ENCODE data around the gene CALU. TPM values are rescaled to one million over a fixed set of nuclear protein-coding genes. Genes with fewer than 3 reads are reported as not detected.

CALU gene
- total RNA-seq, 2 donors from 2014 or later, result 32.2 to 32.4 TPM

- DNase-seq, result no peak
- ATAC-seq (replicated peaks in 1 of 2), result no peak
- H3K27ac Mint-ChIP-seq, result no peak overlapping the region
- H3K27me3 Mint-ChIP-seq (ENCODE audit: low read depth), result peaks cover 24% of the 10 kb centered on the region
- H3K9me3 Mint-ChIP-seq, result no peaks in the 10 kb centered on the region
- peak overlapping the region in 1 of 2 donors; percentile 77 for H3K4me3 Mint-ChIP-seq
- H3K36me3 Mint-ChIP-seq (ENCODE audit: insufficient read depth in 2 of 2), result no peaks in the 10 kb centered on the region
- H3K4me1 Mint-ChIP-seq (ENCODE audit: low read depth), result peaks cover 11% of the 10 kb centered on the region
Measured at GRCh38 chr7:128788446-128789412, 49.6 kb downstream of the CALU start.

GRCh38 chr7:128790315-128791041 is 51.3 kb downstream of the CALU start:
- peak overlapping the region; percentile 77 to 80 for H3K4me3 Mint-ChIP-seq
- no peaks in the 10 kb centered on the region for H3K36me3 Mint-ChIP-seq (ENCODE audit: insufficient read depth in 2 of 2)
- H3K4me1 Mint-ChIP-seq (ENCODE audit: low read depth), result peaks cover 11% of the 10 kb centered on the region
- H3K9me3 Mint-ChIP-seq, result no peaks in the 10 kb centered on the region
- H3K27me3 Mint-ChIP-seq (ENCODE audit: low read depth), result peaks cover 24% of the 10 kb centered on the region
- DNase-seq (no peak), ATAC-seq (replicated peaks in 1 of 2) (peak in 1 of 2 donors; percentile 29)
- H3K27ac Mint-ChIP-seq, result peak overlapping the region; percentile 45

- peak; percentile 83 to 85 for DNase-seq
- Mint-ChIP-seq H3K27me3 (ENCODE audit: low read depth) (peaks cover 24% of the 10 kb centered on the region), H3K9me3 (no peaks in the 10 kb centered on the region), H3K4me3 (peak within 1 kb of the TSS; percentile 89 to 90), H3K27ac (peak within 1 kb of the TSS; percentile 32), H3K4me1 (ENCODE audit: low read depth) (peaks cover 11% of the 10 kb centered on the region), H3K36me3 (ENCODE audit: insufficient read depth in 2 of 2) (no peaks in the 10 kb centered on the region)
- peak; percentile 94 for ATAC-seq (replicated peaks in 1 of 2)
Measured at GRCh38 chr7:128791121-128791971, 52.2 kb downstream of the CALU start, which contains the start of gene CCDC136. Gene CCDC136, plus strand, starts transcription at chr7:128791968. Its CDS starts 444 bp downstream, at chr7:128792412.

GRCh38 chr7:128791972-128792327 is 52.8 kb downstream of the CALU start:
- DNase-seq (peak in 1 of 2 donors; percentile 3), ATAC-seq (replicated peaks in 1 of 2) (no peak)
- peaks cover 24% of the 10 kb centered on the region for H3K27me3 Mint-ChIP-seq (ENCODE audit: low read depth)
- peaks cover 11% of the 10 kb centered on the region for H3K4me1 Mint-ChIP-seq (ENCODE audit: low read depth)
- H3K4me3 Mint-ChIP-seq, result peak overlapping the region; percentile 89 to 90
- no peaks in the 10 kb centered on the region for H3K9me3 Mint-ChIP-seq
- H3K36me3 Mint-ChIP-seq (ENCODE audit: insufficient read depth in 2 of 2), result no peaks in the 10 kb centered on the region
- H3K27ac Mint-ChIP-seq, result no peak overlapping the region

- H3K9me3 Mint-ChIP-seq, result no peaks in the 10 kb centered on the region
- no peak for ATAC-seq (replicated peaks in 1 of 2)
- H3K27me3 Mint-ChIP-seq (ENCODE audit: low read depth), result peaks cover 24% of the 10 kb centered on the region
- peaks cover 11% of the 10 kb centered on the region for H3K4me1 Mint-ChIP-seq (ENCODE audit: low read depth)
- DNase-seq, result no peak
- H3K36me3 Mint-ChIP-seq (ENCODE audit: insufficient read depth in 2 of 2), result peaks cover 0 to 2% of the 10 kb centered on the region in 2 donors
- peak overlapping the region; percentile 22 to 89 for H3K4me3 Mint-ChIP-seq
- no peak overlapping the region for H3K27ac Mint-ChIP-seq
Measured at GRCh38 chr7:128792471-128793180, 53.5 kb downstream of the CALU start.

GRCh38 chr7:128793181-128793547 is 54.0 kb downstream of the CALU start:
- Mint-ChIP-seq H3K36me3 (ENCODE audit: insufficient read depth in 2 of 2) (peaks cover 0 to 2% of the 10 kb centered on the region in 2 donors), H3K4me1 (ENCODE audit: low read depth) (peaks cover 11% of the 10 kb centered on the region), H3K9me3 (no peaks in the 10 kb centered on the region), H3K27ac (no peak overlapping the region), H3K27me3 (ENCODE audit: low read depth) (peaks cover 23% of the 10 kb centered on the region), H3K4me3 (no peak overlapping the region)
- ATAC-seq (replicated peaks in 1 of 2) (no peak), DNase-seq (no peak)

- H3K27ac Mint-ChIP-seq, result no peak overlapping the region
- H3K4me3 Mint-ChIP-seq, result no peak overlapping the region
- H3K4me1 Mint-ChIP-seq (ENCODE audit: low read depth), result peaks cover 11% of the 10 kb centered on the region
- H3K36me3 Mint-ChIP-seq (ENCODE audit: insufficient read depth in 2 of 2), result peaks cover 0 to 2% of the 10 kb centered on the region in 2 donors
- no peak for ATAC-seq (replicated peaks in 1 of 2)
- DNase-seq, result peak; percentile 29 to 45
- H3K9me3 Mint-ChIP-seq, result no peaks in the 10 kb centered on the region
- peaks cover 15% of the 10 kb centered on the region for H3K27me3 Mint-ChIP-seq (ENCODE audit: low read depth)
Measured at GRCh38 chr7:128794020-128794419, 54.9 kb downstream of the CALU start.

GRCh38 chr7:128794436-128794835 is 55.3 kb downstream of the CALU start:
- no peak overlapping the region for H3K4me3 Mint-ChIP-seq
- H3K9me3 Mint-ChIP-seq, result no peaks in the 10 kb centered on the region
- peaks cover 0 to 2% of the 10 kb centered on the region in 2 donors for H3K36me3 Mint-ChIP-seq (ENCODE audit: insufficient read depth in 2 of 2)
- ATAC-seq (replicated peaks in 1 of 2), result no peak
- peaks cover 11% of the 10 kb centered on the region for H3K4me1 Mint-ChIP-seq (ENCODE audit: low read depth)
- peaks cover 11% of the 10 kb centered on the region for H3K27me3 Mint-ChIP-seq (ENCODE audit: low read depth)
- H3K27ac Mint-ChIP-seq, result no peak overlapping the region
- DNase-seq, result no peak

GRCh38 chr7:128795129-128795528 is 56.0 kb downstream of the CALU start:
- no peak overlapping the region for H3K27ac Mint-ChIP-seq
- no peak for ATAC-seq (replicated peaks in 1 of 2)

GRCh38 chr7:128796327-128796726 is 57.2 kb downstream of the CALU start:
- DNase-seq (no peak), ATAC-seq (replicated peaks in 1 of 2) (no peak)
- Mint-ChIP-seq H3K27ac (no peak overlapping the region), H3K36me3 (ENCODE audit: insufficient read depth in 2 of 2) (peaks cover 0 to 2% of the 10 kb centered on the region in 2 donors), H3K4me3 (no peak overlapping the region), H3K9me3 (no peaks in the 10 kb centered on the region), H3K4me1 (ENCODE audit: low read depth) (peaks cover 8% of the 10 kb centered on the region), H3K27me3 (ENCODE audit: low read depth) (no peaks in the 10 kb centered on the region)

More at GRCh38 chr7:128795129-128795528, 56.0 kb downstream of the CALU start:
- Mint-ChIP-seq H3K9me3 (no peaks in the 10 kb centered on the region), H3K36me3 (ENCODE audit: insufficient read depth in 2 of 2) (peaks cover 0 to 2% of the 10 kb centered on the region in 2 donors), H3K4me3 (no peak overlapping the region), H3K27me3 (ENCODE audit: low read depth) (peaks cover 4% of the 10 kb centered on the region), H3K4me1 (ENCODE audit: low read depth) (peaks cover 11% of the 10 kb centered on the region)
- no peak for DNase-seq

- no peak overlapping the region for H3K27ac Mint-ChIP-seq
- no peak for DNase-seq
- ATAC-seq (replicated peaks in 1 of 2), result no peak
- no peaks in the 10 kb centered on the region for H3K4me1 Mint-ChIP-seq (ENCODE audit: low read depth)
- H3K36me3 Mint-ChIP-seq (ENCODE audit: insufficient read depth in 2 of 2), result peaks cover 0 to 2% of the 10 kb centered on the region in 2 donors
- H3K9me3 Mint-ChIP-seq, result no peaks in the 10 kb centered on the region
- H3K27me3 Mint-ChIP-seq (ENCODE audit: low read depth), result no peaks in the 10 kb centered on the region
- no peak overlapping the region for H3K4me3 Mint-ChIP-seq
Measured at GRCh38 chr7:128799451-128799850, 60.3 kb downstream of the CALU start.

- DNase-seq (no peak), ATAC-seq (replicated peaks in 1 of 2) (peak; percentile 69 to 86)
- H3K27me3 Mint-ChIP-seq (ENCODE audit: low read depth), result no peaks in the 10 kb centered on the region
- peaks cover 0 to 2% of the 10 kb centered on the region in 2 donors for H3K36me3 Mint-ChIP-seq (ENCODE audit: insufficient read depth in 2 of 2)
- H3K4me1 Mint-ChIP-seq (ENCODE audit: low read depth), result no peaks in the 10 kb centered on the region
- H3K4me3 Mint-ChIP-seq, result no peak overlapping the region
- no peaks in the 10 kb centered on the region for H3K9me3 Mint-ChIP-seq
- H3K27ac Mint-ChIP-seq, result no peak overlapping the region
Measured at GRCh38 chr7:128800567-128800966, 61.4 kb downstream of the CALU start.

Data from activated T-cell treated with anti-CD3 and anti-CD28 coated beads, Interleukin-2, amount 50 U/mL, for 72 hours (primary cell).